ENCODE data around the gene SIRPB2.

Gene SIRPB2

DNA sequence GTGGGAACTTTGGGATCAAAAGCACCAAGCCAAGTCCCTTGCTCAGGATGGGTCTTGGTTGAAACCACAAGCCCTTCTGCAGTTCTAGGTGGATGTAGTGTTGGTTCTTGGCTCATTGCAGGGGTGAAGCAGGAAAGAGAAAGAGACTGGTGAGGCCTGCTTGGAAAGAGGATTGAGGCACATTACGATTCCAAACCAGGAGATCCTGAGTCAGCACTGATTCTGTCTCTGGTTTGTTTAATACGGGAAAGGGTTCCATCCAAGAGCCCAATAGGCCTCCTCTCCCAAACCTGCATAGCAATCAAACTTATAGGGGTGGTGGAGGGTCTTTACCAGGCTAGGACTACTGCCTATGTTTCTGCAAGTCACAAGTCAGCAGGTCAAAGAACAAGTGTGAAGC is 48.9 kb downstream of the SIRPB2 start:
- H3K4me3 ChIP-seq (IDR thresholded peaks at IDR 0.05; ENCODE audit: insufficient read depth, low read depth, low read length) = no peak overlapping the region
- TF ChIP-seq, protein P1, sequence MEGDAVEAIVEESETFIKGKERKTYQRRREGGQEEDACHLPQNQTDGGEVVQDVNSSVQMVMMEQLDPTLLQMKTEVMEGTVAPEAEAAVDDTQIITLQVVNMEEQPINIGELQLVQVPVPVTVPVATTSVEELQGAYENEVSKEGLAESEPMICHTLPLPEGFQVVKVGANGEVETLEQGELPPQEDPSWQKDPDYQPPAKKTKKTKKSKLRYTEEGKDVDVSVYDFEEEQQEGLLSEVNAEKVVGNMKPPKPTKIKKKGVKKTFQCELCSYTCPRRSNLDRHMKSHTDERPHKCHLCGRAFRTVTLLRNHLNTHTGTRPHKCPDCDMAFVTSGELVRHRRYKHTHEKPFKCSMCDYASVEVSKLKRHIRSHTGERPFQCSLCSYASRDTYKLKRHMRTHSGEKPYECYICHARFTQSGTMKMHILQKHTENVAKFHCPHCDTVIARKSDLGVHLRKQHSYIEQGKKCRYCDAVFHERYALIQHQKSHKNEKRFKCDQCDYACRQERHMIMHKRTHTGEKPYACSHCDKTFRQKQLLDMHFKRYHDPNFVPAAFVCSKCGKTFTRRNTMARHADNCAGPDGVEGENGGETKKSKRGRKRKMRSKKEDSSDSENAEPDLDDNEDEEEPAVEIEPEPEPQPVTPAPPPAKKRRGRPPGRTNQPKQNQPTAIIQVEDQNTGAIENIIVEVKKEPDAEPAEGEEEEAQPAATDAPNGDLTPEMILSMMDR (conservative IDR thresholded peaks at IDR 0.05; ENCODE audit: low read depth, low read length) = no peak
- H3K27ac ChIP-seq = no peak overlapping the region
- no peaks in the 10 kb centered on the region for H3K4me1 ChIP-seq (ENCODE audit: low read depth, poor library complexity, severe bottlenecking)
- no peak overlapping the region for H3K4me2 ChIP-seq
- no peaks in the 10 kb centered on the region for H3K79me2 ChIP-seq (ENCODE audit: insufficient read depth, low read depth)
- no peak overlapping the region for H2AFZ ChIP-seq (ENCODE audit: low read depth)
- H3K9ac ChIP-seq = no peak overlapping the region
- no peaks in the 10 kb centered on the region for H3K27me3 ChIP-seq (ENCODE audit: insufficient read depth, low read depth)
- no peaks in the 10 kb centered on the region for H4K20me1 ChIP-seq (ENCODE audit: insufficient read depth)
- 0 out of 2 replicates have a peak, but pooled peaks cover 9% of the 10 kb centered on the region for H3K36me3 ChIP-seq (ENCODE audit: insufficient read depth)

DNA sequence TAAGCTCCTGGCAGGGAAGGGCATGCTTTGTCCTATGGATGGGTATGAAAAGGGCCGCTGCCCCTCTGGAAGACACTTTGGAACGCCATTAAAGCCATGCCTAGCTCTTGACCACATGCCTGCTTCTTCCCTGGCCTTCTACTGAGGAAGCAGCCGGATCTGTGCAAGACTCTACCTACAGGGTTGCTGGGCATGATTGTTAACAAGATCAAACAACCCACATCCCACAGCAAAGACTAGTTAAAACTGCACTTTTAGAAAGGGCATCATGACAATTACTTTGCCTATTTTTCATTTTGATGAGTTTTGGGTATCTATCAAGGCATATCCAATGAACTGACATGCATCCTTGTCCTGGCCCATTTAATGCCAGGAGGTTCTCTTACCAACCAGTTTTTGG is 50.1 kb downstream of the SIRPB2 start:
- Histone ChIP-seq H3K9ac (no peak overlapping the region), H3K4me2 (no peak overlapping the region), H3K4me3 (IDR thresholded peaks at IDR 0.05; ENCODE audit: insufficient read depth, low read depth, low read length) (no peak overlapping the region), H3K79me2 (ENCODE audit: insufficient read depth, low read depth) (no peaks in the 10 kb centered on the region), H3K27ac (no peak overlapping the region), H2AFZ (ENCODE audit: low read depth) (no peak overlapping the region), H4K20me1 (ENCODE audit: insufficient read depth) (no peaks in the 10 kb centered on the region), H3K4me1 (ENCODE audit: low read depth, poor library complexity, severe bottlenecking) (no peaks in the 10 kb centered on the region), H3K36me3 (ENCODE audit: insufficient read depth) (0 out of 2 replicates have a peak, but pooled peaks cover 9% of the 10 kb centered on the region), H3K27me3 (ENCODE audit: insufficient read depth, low read depth) (no peaks in the 10 kb centered on the region)
- TF ChIP-seq, protein P1 (conservative IDR thresholded peaks at IDR 0.05; ENCODE audit: low read depth, low read length) = no peak

DNA sequence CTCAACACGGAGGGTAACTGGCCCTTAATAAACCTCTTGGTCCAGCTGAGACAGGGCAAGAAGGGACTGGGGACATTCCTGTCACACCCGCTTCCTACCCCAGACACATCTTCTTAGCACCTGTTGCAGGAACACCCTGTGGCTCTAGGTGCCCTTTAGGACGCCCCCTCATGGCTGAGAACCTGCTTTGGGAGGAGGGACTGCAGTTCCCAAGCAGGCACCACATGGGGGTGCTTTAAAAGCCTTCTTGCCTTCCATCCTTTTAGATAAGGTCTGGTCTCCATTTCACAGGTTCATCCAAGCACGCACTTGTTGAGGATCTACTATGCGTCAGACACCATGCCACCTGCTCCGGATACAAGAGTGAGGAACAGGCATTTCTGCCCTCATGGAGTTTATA is 51.2 kb downstream of the SIRPB2 start:
- H2AFZ ChIP-seq (ENCODE audit: low read depth) = no peak overlapping the region
- H3K27me3 ChIP-seq (ENCODE audit: insufficient read depth, low read depth) = no peaks in the 10 kb centered on the region
- H3K36me3 ChIP-seq (ENCODE audit: insufficient read depth) = 0 out of 2 replicates have a peak, but pooled peaks cover 9% of the 10 kb centered on the region
- no peak overlapping the region for H3K9ac ChIP-seq
- no peak overlapping the region for H3K27ac ChIP-seq
- TF ChIP-seq, protein P1 (conservative IDR thresholded peaks at IDR 0.05; ENCODE audit: low read depth, low read length) = peak; percentile 31; the same call in 1 of the 2 replicates
- no peaks in the 10 kb centered on the region for H4K20me1 ChIP-seq (ENCODE audit: insufficient read depth)
- no peak overlapping the region for H3K4me2 ChIP-seq
- H3K4me3 ChIP-seq (IDR thresholded peaks at IDR 0.05; ENCODE audit: insufficient read depth, low read depth, low read length) = no peak overlapping the region
- H3K4me1 ChIP-seq (ENCODE audit: low read depth, poor library complexity, severe bottlenecking) = peaks cover 5% of the 10 kb centered on the region
- no peaks in the 10 kb centered on the region for H3K79me2 ChIP-seq (ENCODE audit: insufficient read depth, low read depth)

DNA sequence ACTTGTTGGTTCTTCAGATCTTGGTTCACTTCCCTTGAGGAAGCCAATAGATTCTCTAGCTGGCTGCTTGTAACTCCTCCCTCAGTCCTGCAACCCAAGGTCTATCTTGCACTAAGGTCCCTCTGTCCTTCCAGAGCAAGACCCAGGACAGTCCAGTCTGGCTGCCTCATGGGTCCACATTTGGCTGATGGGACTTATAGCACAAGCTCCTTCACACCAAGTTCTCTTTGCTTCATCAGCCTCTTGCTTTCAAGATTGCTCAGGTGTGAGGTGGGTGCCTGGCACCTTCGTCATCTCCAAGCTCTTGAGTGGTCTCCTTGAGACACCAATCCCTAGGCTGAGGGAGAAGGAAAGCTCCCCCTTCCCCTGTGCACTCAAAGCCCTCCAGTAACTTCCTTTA is 52.9 kb downstream of the SIRPB2 start:
- no peak overlapping the region for H3K27ac ChIP-seq
- no peaks in the 10 kb centered on the region for H3K27me3 ChIP-seq (ENCODE audit: insufficient read depth, low read depth)
- H3K4me2 ChIP-seq = no peak overlapping the region
- TF ChIP-seq, protein P1 (conservative IDR thresholded peaks at IDR 0.05; ENCODE audit: low read depth, low read length) = no peak
- no peak overlapping the region for H2AFZ ChIP-seq (ENCODE audit: low read depth)
- no peak overlapping the region for H3K9ac ChIP-seq
- peaks cover 17% of the 10 kb centered on the region for H3K4me1 ChIP-seq (ENCODE audit: low read depth, poor library complexity, severe bottlenecking)
- H4K20me1 ChIP-seq (ENCODE audit: insufficient read depth) = no peaks in the 10 kb centered on the region
- no peaks in the 10 kb centered on the region for H3K79me2 ChIP-seq (ENCODE audit: insufficient read depth, low read depth)
- no peaks in the 10 kb centered on the region for H3K36me3 ChIP-seq (ENCODE audit: insufficient read depth)
- H3K4me3 ChIP-seq (IDR thresholded peaks at IDR 0.05; ENCODE audit: insufficient read depth, low read depth, low read length) = no peak overlapping the region
